Endodermal cell (in vitro differentiated cells): ENCODE measurements around the gene ARPP19. TPM values are rescaled to one million over a fixed set of nuclear protein-coding genes. Genes with fewer than 3 reads are reported as not detected.

Source experiments
- DNase-seq: peaks from one replicate; pipeline ENCODE4 v3.0.0-alpha.2; 2017
- H3K27ac ChIP-seq: 2 replicates; pipeline ENCODE4 v1.5.1; 2013; ENCODE audit warnings: mild to moderate bottlenecking, low read depth, low read length, moderate library complexity
- H3K27me3 ChIP-seq: 2 replicates; pipeline ENCODE4 v1.6.1; 2013; ENCODE audit warnings: mild to moderate bottlenecking, low read length, moderate library complexity; ENCODE audit not compliant: insufficient read depth, control insufficient read depth, poor library complexity, severe bottlenecking
- H3K36me3 ChIP-seq: 2 replicates; pipeline ENCODE4 v1.7.0; 2013; ENCODE audit warnings: mild to moderate bottlenecking, low read length, moderate library complexity; ENCODE audit not compliant: control insufficient read depth, insufficient read depth
- H3K4me1 ChIP-seq: one replicate; pipeline ENCODE4 v1.7.0; 2013; ENCODE audit warnings: low read length; ENCODE audit not compliant: control insufficient read depth, insufficient read depth
- H3K4me3 ChIP-seq: 2 replicates; pipeline ENCODE4 v1.5.1; 2013; ENCODE audit warnings: mild to moderate bottlenecking, low read length, moderate library complexity
- H3K9ac ChIP-seq: 2 replicates; pipeline ENCODE4 v1.6.1; 2013; ENCODE audit warnings: mild to moderate bottlenecking, low read length, moderate library complexity; ENCODE audit not compliant: poor library complexity, severe bottlenecking; ENCODE audit errors: extremely low read depth
- H3K9me3 ChIP-seq: 2 replicates; pipeline ENCODE4 v1.6.1; 2013; ENCODE audit warnings: mild to moderate bottlenecking, low read length, moderate library complexity; ENCODE audit not compliant: control insufficient read depth
- H3K27ac Mint-ChIP-seq: 2 replicates; pipeline ENCODE4 v1.8.0; 2020; ENCODE audit warnings: mixed read lengths
- H3K27me3 Mint-ChIP-seq: 2 replicates; pipeline ENCODE4 v1.8.0; 2021; ENCODE audit warnings: mild to moderate bottlenecking, mixed read lengths; ENCODE audit not compliant: insufficient read depth
- H3K36me3 Mint-ChIP-seq: 2 replicates; pipeline ENCODE4 v1.8.0; 2020; ENCODE audit warnings: low read depth, mixed read lengths
- H3K4me1 Mint-ChIP-seq: 2 replicates; pipeline ENCODE4 v1.8.0; 2020; ENCODE audit warnings: mixed read lengths
- H3K4me3 Mint-ChIP-seq: 2 replicates; pipeline ENCODE4 v1.8.0; 2020; ENCODE audit warnings: mild to moderate bottlenecking, moderate library complexity, mixed read lengths
- H3K9me3 Mint-ChIP-seq: 2 replicates; pipeline ENCODE4 v1.8.0; 2020; ENCODE audit warnings: mild to moderate bottlenecking, mixed read lengths
- total RNA-seq, 2 donors: library from RNA; stranded (reverse); fragmentation: NEBNext Ultra II Directional in 1 of 2; extraction: Animal tissue kit (Norgen Biotek cat#: 25700) in 1 of 2; gene quantifications; 2 replicates in 1 of 2; 3 replicates in 1 of 2; pipeline ENCODE4 v1.2.1, GENCODE V29; 2021
- TF ChIP-seq, protein P1 (sequence below): fragments of 200-600 bp; sonication (generic); conservative IDR thresholded peaks from 2 replicates; pipeline ENCODE4 v1.5.0; 2021; ENCODE audit warnings: antibody characterized with exemption, mild to moderate bottlenecking

Gene ARPP19
- total RNA-seq, 2 donors from 2014 or later, result 188 to 219 TPM

DNA sequence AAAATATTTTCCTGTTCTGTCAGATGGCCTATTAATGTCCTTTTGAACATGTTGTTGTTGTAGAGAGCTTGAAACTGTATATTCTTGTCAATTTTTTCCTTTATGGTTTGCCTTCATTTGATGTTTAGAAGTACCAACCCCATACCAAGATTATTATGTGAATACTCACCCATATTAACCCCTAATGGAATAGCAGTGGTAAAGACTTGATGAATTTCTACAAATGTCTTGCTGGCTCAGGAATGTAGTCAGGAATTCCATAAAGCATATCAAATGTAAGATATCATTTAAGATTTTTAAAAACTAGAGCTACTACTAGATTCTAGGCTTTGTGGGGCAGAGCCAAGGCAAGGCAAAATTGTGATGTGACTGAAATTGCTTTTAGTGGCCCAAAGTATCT, 70.1 kb downstream of the ARPP19 start:
- DNase-seq, result no peak
- Mint-ChIP-seq H3K4me3 (no peak overlapping the region), H3K4me1 (no peaks in the 10 kb centered on the region), H3K27me3 (no peaks in the 10 kb centered on the region), H3K36me3 (no peaks in the 10 kb centered on the region), H3K9me3 (no peaks in the 10 kb centered on the region), H3K27ac (no peak overlapping the region)
- H3K36me3 ChIP-seq, result no peaks in the 10 kb centered on the region
- no peak overlapping the region for H3K27ac ChIP-seq
- no peaks in the 10 kb centered on the region for H3K4me1 ChIP-seq
- no peaks in the 10 kb centered on the region for H3K27me3 ChIP-seq
- TF ChIP-seq, protein P1, sequence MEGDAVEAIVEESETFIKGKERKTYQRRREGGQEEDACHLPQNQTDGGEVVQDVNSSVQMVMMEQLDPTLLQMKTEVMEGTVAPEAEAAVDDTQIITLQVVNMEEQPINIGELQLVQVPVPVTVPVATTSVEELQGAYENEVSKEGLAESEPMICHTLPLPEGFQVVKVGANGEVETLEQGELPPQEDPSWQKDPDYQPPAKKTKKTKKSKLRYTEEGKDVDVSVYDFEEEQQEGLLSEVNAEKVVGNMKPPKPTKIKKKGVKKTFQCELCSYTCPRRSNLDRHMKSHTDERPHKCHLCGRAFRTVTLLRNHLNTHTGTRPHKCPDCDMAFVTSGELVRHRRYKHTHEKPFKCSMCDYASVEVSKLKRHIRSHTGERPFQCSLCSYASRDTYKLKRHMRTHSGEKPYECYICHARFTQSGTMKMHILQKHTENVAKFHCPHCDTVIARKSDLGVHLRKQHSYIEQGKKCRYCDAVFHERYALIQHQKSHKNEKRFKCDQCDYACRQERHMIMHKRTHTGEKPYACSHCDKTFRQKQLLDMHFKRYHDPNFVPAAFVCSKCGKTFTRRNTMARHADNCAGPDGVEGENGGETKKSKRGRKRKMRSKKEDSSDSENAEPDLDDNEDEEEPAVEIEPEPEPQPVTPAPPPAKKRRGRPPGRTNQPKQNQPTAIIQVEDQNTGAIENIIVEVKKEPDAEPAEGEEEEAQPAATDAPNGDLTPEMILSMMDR, result no peak
- H3K9me3 ChIP-seq, result no peaks in the 10 kb centered on the region
- no peak overlapping the region for H3K4me3 ChIP-seq
- H3K9ac ChIP-seq, result no peak overlapping the region

Other genes starting within 250 kb of the ARPP19 start
- 10 to 100 TPM; 10.0 to 13.1 TPM for gene MYO5A, start 40.1 kb downstream of the ARPP19 start, total RNA-seq
- gene ATOSA, start 110.4 kb upstream of the ARPP19 start, total RNA-seq, result 10 to 100 TPM; 18.6 to 27.8 TPM
- gene ONECUT1, start 221.3 kb upstream of the ARPP19 start, total RNA-seq, result 1 to 10 TPM; 1.8 to 5.3 TPM